ENCODE results near the gene CRELD2. TPM values are rescaled to one million over a fixed set of nuclear protein-coding genes. Genes with fewer than 3 reads are reported as not detected.

Gene CRELD2
- total RNA-seq, 1 donor from 2014 or later = 44.3 TPM

- peak; percentile 92 for DNase-seq (ENCODE audit: low spot score)
- Mint-ChIP-seq H3K27me3 (ENCODE audit: low read depth) (no peaks in the 10 kb centered on the region), H3K27ac (ENCODE audit: unreplicated experiment) (no peak overlapping the region), H3K36me3 (ENCODE audit: low read depth) (no peaks in the 10 kb centered on the region), H3K4me1 (ENCODE audit: low read depth) (peaks cover 11% of the 10 kb centered on the region), H3K4me3 (ENCODE audit: unreplicated experiment) (no peak overlapping the region), H3K9me3 (ENCODE audit: low read depth) (no peaks in the 10 kb centered on the region)
- no peak for TF ChIP-seq CTCF (IDR thresholded peaks at IDR 0.05)
Measured at GRCh38 chr22:49968831-49969661, 50.6 kb downstream of the CRELD2 start.

- H3K4me3 Mint-ChIP-seq (ENCODE audit: unreplicated experiment) = no peak overlapping the region
- H3K36me3 Mint-ChIP-seq (ENCODE audit: low read depth) = no peaks in the 10 kb centered on the region
- no peaks in the 10 kb centered on the region for H3K27me3 Mint-ChIP-seq (ENCODE audit: low read depth)
- H3K9me3 Mint-ChIP-seq (ENCODE audit: low read depth) = no peaks in the 10 kb centered on the region
- peak overlapping the region; percentile 86 for H3K27ac Mint-ChIP-seq (ENCODE audit: unreplicated experiment)
- peaks cover 11% of the 10 kb centered on the region for H3K4me1 Mint-ChIP-seq (ENCODE audit: low read depth)
- no peak for TF ChIP-seq CTCF (IDR thresholded peaks at IDR 0.05)
- peak; percentile 91 for DNase-seq (ENCODE audit: low spot score)
Measured at GRCh38 chr22:49969751-49970527, 51.5 kb downstream of the CRELD2 start.

- H3K4me3 Mint-ChIP-seq (ENCODE audit: unreplicated experiment) = peak overlapping the region; percentile 75
- H3K4me1 Mint-ChIP-seq (ENCODE audit: low read depth) = peaks cover 14% of the 10 kb centered on the region
- H3K27ac Mint-ChIP-seq (ENCODE audit: unreplicated experiment) = peak overlapping the region; percentile 86
- H3K36me3 Mint-ChIP-seq (ENCODE audit: low read depth) = no peaks in the 10 kb centered on the region
- DNase-seq (ENCODE audit: low spot score) = peak; percentile 96
- no peak for TF ChIP-seq CTCF (IDR thresholded peaks at IDR 0.05)
- H3K27me3 Mint-ChIP-seq (ENCODE audit: low read depth) = no peaks in the 10 kb centered on the region
- no peaks in the 10 kb centered on the region for H3K9me3 Mint-ChIP-seq (ENCODE audit: low read depth)
Measured at GRCh38 chr22:49970528-49971231, 52.2 kb downstream of the CRELD2 start.

GRCh38 chr22:49971232-49972162 lies 53.1 kb downstream of the CRELD2 start:
- TF ChIP-seq CTCF (IDR thresholded peaks at IDR 0.05) = no peak
- Mint-ChIP-seq H3K27ac (ENCODE audit: unreplicated experiment) (peak overlapping the region; percentile 86), H3K9me3 (ENCODE audit: low read depth) (no peaks in the 10 kb centered on the region), H3K36me3 (ENCODE audit: low read depth) (no peaks in the 10 kb centered on the region), H3K27me3 (ENCODE audit: low read depth) (no peaks in the 10 kb centered on the region), H3K4me3 (ENCODE audit: unreplicated experiment) (peak overlapping the region; percentile 75), H3K4me1 (ENCODE audit: low read depth) (peaks cover 14% of the 10 kb centered on the region)
- peak; percentile 90 for DNase-seq (ENCODE audit: low spot score)
